Thoracic aorta (tissue), 2 donors: ENCODE data around the gene CELF2. TPM values are rescaled to one million over a fixed set of nuclear protein-coding genes. Genes with fewer than 3 reads are reported as not detected.

Experiments used
- ATAC-seq: fragments of 150-250 bp; one replicate; pipeline ENCODE4 v1.8.0; 2017; ENCODE audit warnings: low read depth; ENCODE audit not compliant: insufficient number of reproducible peaks, low FRiP score
- DNase-seq: peaks from one replicate; pipeline ENCODE4 v3.0.0-alpha.2; 2020; ENCODE audit warnings: low spot score
- H3K27ac ChIP-seq, 2 donors: fragments of 200-600 bp; sonication (generic); 1 replicate in 1 of 2; 2 replicates in 1 of 2; pipeline ENCODE4 v1.5.1; 2016; ENCODE audit warnings: mild to moderate bottlenecking in 2 of 2, moderate library complexity in 2 of 2
- H3K27me3 ChIP-seq: fragments of 200-600 bp; sonication (generic); replicated peaks from 2 replicates; pipeline ENCODE4 v1.6.0; 2016; ENCODE audit warnings: mild to moderate bottlenecking; ENCODE audit not compliant: insufficient read depth
- H3K36me3 ChIP-seq: fragments of 200-600 bp; sonication (generic); one replicate; pipeline ENCODE4 v1.5.1; 2016
- H3K4me1 ChIP-seq, 2 donors: fragments of 200-600 bp; sonication (generic); 1 replicate in 1 of 2; 2 replicates in 1 of 2; pipeline versions ENCODE4 v1.5.1 to v1.6.0; 2016; ENCODE audit warnings: low read depth in 2 of 2, mild to moderate bottlenecking in 1 of 2; ENCODE audit not compliant: control insufficient read depth in 1 of 2
- H3K4me3 ChIP-seq: fragments of 200-600 bp; sonication (generic); 2 replicates; pipeline ENCODE4 v1.5.1; 2016; ENCODE audit warnings: mild to moderate bottlenecking
- H3K9me3 ChIP-seq: fragments of 200-600 bp; sonication (generic); 2 replicates; pipeline ENCODE4 v1.5.1; 2016
- total RNA-seq, 2 donors: library from RNA; depleted of rRNA; stranded (reverse); fragments of >200 nt; gene quantifications; one replicate each; pipeline versions ENCODE4 v1.1.0 to v1.2.3, GENCODE V29; 2016
- TF ChIP-seq, protein P1 (sequence below): fragments of 200-600 bp; sonication (generic); IDR thresholded peaks from one replicate; pipeline ENCODE4 v1.5.1; 2019; ENCODE audit warnings: antibody characterized with exemption

The CELF2 gene
- total RNA-seq, 2 donors from 2014 or later, result 69.0 to 73.5 TPM

- ATAC-seq (no peak), DNase-seq (no peak)
- peaks cover 5 to 30% of the 10 kb centered on the region in 2 donors for H3K4me1 ChIP-seq
- no peaks in the 10 kb centered on the region for H3K27me3 ChIP-seq
- no peaks in the 10 kb centered on the region for H3K36me3 ChIP-seq
- no peaks in the 10 kb centered on the region for H3K9me3 ChIP-seq
- TF ChIP-seq, protein P1, sequence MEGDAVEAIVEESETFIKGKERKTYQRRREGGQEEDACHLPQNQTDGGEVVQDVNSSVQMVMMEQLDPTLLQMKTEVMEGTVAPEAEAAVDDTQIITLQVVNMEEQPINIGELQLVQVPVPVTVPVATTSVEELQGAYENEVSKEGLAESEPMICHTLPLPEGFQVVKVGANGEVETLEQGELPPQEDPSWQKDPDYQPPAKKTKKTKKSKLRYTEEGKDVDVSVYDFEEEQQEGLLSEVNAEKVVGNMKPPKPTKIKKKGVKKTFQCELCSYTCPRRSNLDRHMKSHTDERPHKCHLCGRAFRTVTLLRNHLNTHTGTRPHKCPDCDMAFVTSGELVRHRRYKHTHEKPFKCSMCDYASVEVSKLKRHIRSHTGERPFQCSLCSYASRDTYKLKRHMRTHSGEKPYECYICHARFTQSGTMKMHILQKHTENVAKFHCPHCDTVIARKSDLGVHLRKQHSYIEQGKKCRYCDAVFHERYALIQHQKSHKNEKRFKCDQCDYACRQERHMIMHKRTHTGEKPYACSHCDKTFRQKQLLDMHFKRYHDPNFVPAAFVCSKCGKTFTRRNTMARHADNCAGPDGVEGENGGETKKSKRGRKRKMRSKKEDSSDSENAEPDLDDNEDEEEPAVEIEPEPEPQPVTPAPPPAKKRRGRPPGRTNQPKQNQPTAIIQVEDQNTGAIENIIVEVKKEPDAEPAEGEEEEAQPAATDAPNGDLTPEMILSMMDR, result no peak
- no peak overlapping the region for H3K4me3 ChIP-seq
- H3K27ac ChIP-seq, result no peak overlapping the region
Observed at GRCh38 chr10:11043446-11044127, 25.9 kb downstream of the CELF2 start.

DNA sequence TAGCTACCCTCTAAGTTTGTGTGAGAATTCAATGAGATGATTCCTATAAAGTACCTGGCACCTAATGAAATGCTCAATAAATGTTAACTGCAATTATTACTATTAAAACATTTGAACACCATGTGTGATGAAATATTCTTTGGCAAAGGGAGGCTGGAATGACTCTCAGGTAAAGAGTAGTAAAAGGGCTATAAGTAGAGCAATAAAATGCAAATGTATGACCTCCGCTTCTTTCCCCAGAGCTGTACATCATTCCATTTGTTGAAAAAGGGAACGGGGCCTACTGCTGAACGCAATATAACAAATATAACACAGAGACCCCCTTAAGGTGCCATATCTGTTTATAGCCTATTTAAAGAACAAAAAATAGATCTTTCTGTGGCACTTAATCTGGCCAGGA is 27.8 kb downstream of the CELF2 start:
- TF ChIP-seq, protein P1, result no peak
- no peak for ATAC-seq
- DNase-seq, result no peak
- Histone ChIP-seq H3K9me3 (no peaks in the 10 kb centered on the region), H3K27ac (no peak overlapping the region), H3K4me1 (peaks cover 9 to 49% of the 10 kb centered on the region in 2 donors), H3K4me3 (no peak overlapping the region), H3K27me3 (no peaks in the 10 kb centered on the region), H3K36me3 (no peaks in the 10 kb centered on the region)

GRCh38 chr10:11045995-11046775 is 28.5 kb downstream of the CELF2 start:
- Histone ChIP-seq H3K9me3 (no peaks in the 10 kb centered on the region), H3K4me1 (peaks cover 15 to 56% of the 10 kb centered on the region in 2 donors), H3K36me3 (no peaks in the 10 kb centered on the region), H3K27ac (no peak overlapping the region), H3K4me3 (peak overlapping the region; percentile 37), H3K27me3 (no peaks in the 10 kb centered on the region)
- DNase-seq, result no peak
- ATAC-seq, result no peak
- TF ChIP-seq, protein P1, result no peak

GRCh38 chr10:11046776-11047160 is 29.1 kb downstream of the CELF2 start:
- Histone ChIP-seq H3K27me3 (no peaks in the 10 kb centered on the region), H3K36me3 (no peaks in the 10 kb centered on the region), H3K27ac (no peak overlapping the region), H3K4me1 (peaks cover 16 to 61% of the 10 kb centered on the region in 2 donors), H3K4me3 (no peak overlapping the region), H3K9me3 (no peaks in the 10 kb centered on the region)
- ATAC-seq (no peak), DNase-seq (no peak)
- TF ChIP-seq, protein P1, result no peak

DNA sequence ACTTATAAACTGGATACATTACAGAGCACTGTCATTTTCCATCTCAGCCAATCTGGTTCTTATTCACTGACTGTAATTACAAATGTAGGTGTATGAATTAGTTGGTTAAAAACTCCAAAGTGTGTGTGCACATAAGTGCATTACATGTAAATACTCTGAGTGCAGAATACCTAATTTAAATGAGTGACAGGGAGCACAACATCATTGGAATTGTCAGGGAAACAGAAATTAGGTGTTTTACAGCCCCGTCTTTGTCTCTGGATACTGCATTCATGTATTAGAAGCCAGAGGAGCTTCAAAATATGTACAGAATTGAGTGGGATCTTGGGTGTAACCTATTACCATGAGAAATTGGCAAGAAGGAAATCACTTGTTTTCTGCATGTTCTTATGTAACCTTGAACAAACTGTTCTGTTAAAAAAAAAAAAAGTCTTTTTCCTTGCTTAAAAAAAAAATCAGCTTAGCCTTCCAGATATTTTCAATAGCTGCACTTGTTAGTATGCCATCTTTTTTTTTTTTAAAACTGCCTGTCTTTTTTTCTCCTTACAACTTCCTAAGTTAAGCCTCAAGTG is 31.1 kb downstream of the CELF2 start:
- no peak for DNase-seq
- Histone ChIP-seq H3K36me3 (no peaks in the 10 kb centered on the region), H3K4me3 (no peak overlapping the region), H3K4me1 (peaks cover 19 to 61% of the 10 kb centered on the region in 2 donors), H3K27me3 (no peaks in the 10 kb centered on the region), H3K9me3 (no peaks in the 10 kb centered on the region), H3K27ac (no peak overlapping the region)
- TF ChIP-seq, protein P1, result no peak
- ATAC-seq, result no peak
